Epithelial cell of esophagus (primary cell): ENCODE data around the gene ICAM3.
"Not testable (repeated sequence)": the region's sequence is repeated elsewhere in the genome, so short reads cannot be mapped to it uniquely, and the experiment has no call there.

Experiments used
- DNase-seq: peaks from one replicate; pipeline ENCODE4 v3.0.0; 2010; ENCODE audit warnings: low read depth
- H3K4me3 ChIP-seq: 2 replicates; pipeline ENCODE4 v1.5.1; 2011; ENCODE audit warnings: mild to moderate bottlenecking, low read length, control low read depth
- TF ChIP-seq, protein P1 (sequence below): IDR thresholded peaks from 2 replicates; pipeline ENCODE4 v1.5.1; 2011; ENCODE audit warnings: low read depth, mild to moderate bottlenecking, low read length, control low read depth, inconsistent platforms; ENCODE audit not compliant: insufficient read depth; ENCODE audit errors: missing control alignments

Gene ICAM3

DNA sequence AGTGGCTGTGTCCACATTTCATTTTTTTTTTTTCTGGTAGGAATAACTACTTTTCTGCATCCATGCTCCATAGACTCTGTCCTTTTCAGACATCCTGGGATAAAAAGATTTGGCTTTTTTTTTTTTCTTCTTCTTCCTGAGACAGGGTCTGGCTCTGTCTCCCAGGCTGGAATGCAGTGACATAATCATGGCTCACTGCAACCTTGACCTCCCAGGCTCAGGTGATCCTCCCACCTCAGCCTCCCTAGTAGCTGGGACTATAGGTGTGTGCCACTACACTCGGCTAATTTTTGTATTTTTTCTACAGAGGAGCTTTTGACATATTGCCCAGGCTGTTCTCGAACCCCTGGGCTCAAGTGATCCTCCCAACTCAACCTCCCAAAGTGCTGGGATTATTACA lies 4.1 kb upstream of the ICAM3 start:
- H3K4me3 ChIP-seq: no peak overlapping the region
- TF ChIP-seq, protein P1, sequence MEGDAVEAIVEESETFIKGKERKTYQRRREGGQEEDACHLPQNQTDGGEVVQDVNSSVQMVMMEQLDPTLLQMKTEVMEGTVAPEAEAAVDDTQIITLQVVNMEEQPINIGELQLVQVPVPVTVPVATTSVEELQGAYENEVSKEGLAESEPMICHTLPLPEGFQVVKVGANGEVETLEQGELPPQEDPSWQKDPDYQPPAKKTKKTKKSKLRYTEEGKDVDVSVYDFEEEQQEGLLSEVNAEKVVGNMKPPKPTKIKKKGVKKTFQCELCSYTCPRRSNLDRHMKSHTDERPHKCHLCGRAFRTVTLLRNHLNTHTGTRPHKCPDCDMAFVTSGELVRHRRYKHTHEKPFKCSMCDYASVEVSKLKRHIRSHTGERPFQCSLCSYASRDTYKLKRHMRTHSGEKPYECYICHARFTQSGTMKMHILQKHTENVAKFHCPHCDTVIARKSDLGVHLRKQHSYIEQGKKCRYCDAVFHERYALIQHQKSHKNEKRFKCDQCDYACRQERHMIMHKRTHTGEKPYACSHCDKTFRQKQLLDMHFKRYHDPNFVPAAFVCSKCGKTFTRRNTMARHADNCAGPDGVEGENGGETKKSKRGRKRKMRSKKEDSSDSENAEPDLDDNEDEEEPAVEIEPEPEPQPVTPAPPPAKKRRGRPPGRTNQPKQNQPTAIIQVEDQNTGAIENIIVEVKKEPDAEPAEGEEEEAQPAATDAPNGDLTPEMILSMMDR: no peak
- DNase-seq: peak; percentile 10

DNA sequence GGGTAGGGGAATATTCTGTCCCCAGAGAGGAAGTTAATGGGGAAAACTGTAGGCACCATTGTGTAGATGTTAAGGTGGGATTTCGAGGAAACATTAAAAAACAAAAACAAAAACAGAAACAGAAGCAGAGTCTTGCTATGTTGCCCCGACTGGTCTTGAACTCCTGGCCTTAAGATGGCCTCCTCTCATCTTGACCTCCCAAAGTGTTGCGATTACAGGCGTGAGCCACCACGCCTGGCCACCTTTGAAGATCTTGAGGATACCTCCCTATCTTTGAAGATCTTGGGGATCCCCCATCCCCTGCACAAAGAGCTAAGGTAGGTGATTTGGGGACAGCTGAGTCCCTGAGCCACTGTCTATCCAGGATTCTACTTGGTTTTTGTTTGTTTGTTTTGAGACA lies 553 bp upstream of the ICAM3 start:
- no peak for DNase-seq
- no peak overlapping the region for H3K4me3 ChIP-seq
- TF ChIP-seq, protein P1: no peak

DNA sequence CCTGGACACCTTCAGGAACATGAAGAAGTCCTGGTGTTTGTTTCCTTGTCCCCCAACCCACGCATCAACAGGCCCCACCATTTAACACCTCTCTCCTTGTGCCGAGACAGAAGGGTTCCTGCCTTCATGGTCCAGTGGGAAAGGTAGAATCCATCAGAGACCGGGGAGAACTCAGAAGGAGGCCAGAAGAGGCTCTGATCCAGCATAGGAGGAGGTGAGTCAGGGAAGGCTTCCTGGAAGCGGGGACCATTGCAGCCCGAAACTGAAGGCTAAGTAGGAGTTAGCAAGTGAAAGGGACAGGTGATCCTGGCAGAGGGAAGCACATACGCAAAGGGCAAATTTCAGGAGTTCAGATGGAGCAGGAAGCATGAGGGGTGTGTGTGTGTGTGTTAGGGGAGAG lies 484 bp downstream of the ICAM3 start:
- no peak for DNase-seq
- TF ChIP-seq, protein P1: no peak
- no peak overlapping the region for H3K4me3 ChIP-seq

DNA sequence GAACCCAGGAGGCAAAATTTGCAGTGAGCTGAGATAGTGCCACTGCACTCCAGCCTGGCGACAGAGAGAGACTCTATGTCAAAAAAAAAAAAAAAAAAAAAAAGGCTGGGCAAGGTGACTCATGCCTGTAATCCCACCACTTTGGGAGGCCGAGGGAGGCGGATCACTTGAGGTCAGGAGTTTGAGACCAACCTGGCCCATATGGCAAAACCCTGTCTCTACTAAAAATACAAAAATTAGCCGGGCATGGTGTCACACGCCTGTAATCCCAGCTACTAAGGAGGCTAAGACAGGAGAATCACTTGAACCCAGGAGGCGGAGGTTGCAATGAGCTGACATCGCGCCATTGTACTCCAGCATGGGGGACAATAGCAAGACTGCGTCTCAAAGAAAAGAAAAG lies 2.7 kb downstream of the ICAM3 start:
- H3K4me3 ChIP-seq, DNase-seq: not testable (repeated sequence)

DNA sequence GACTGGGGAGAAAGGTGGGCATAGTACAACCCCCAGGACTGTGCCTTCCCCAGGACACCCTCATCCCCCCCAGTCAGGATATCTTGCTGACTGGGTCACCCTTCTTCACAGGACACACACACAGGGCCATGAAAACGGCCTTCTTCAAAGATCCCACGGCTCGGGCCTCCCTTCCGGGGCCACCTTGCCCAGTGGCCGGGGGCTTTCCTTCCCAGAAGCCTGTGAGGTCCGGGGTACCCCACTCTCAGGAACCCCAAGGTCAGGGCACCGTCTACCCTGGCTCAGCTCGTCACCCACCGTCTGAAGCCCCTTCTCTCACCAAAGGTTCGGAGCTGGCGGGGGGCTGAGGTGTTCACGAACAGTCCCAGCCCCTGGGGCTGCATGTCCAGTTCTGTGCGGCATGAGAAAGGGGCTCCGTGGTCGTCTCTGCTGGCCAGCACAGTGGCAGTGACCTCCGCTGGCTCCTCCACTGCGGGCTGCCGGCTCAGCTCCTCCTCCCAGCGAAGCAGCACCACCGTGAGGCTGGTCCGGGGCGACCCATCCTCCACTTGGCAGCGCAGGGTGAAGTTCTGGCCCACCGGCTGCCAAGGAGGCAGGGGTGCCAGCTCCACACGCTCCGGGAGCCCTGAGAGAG lies 4.0 kb downstream of the ICAM3 start:
- TF ChIP-seq, protein P1: no peak
- no peak for DNase-seq
- no peak overlapping the region for H3K4me3 ChIP-seq

DNA sequence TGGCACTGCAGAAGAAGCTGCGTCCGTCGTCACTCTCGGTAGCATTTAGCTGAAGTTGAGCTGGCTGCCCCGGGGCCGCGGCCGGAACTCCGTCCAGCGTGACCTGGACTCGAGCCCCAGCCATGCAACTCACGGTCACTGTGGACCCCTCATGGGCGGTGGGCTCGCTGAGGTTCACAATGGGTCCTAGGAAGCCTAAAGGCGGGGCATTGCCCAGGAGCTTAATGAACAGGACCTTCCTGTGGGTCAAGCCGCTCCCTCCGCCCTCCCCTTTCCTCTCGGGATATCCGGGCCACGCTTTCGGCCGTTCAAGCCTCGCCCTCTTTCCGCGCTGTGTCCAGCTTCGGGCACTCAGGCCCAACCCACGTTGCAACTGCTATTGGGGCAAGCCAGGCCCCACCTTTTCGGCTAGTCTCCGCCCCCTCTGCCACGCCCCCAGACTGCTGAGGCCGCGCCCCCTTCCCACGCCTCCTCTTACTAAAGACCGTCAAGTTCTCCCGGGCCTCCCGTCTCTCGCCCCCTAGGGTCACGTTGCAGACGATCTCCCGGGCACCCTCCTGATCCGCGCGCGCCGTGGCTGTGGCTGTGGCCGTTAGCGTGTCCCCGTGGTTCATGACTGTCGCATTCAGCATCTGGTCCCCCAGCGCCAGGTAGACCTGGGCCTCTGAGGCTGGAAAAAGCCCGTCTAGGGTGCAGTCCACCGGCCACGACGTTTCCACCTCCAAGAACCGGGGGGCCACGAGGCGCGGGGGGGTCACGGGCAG lies 4.7 kb downstream of the ICAM3 start:
- peak; percentile 95 for DNase-seq
- H3K4me3 ChIP-seq: peak overlapping the region; percentile 61
- TF ChIP-seq, protein P1: no peak

DNA sequence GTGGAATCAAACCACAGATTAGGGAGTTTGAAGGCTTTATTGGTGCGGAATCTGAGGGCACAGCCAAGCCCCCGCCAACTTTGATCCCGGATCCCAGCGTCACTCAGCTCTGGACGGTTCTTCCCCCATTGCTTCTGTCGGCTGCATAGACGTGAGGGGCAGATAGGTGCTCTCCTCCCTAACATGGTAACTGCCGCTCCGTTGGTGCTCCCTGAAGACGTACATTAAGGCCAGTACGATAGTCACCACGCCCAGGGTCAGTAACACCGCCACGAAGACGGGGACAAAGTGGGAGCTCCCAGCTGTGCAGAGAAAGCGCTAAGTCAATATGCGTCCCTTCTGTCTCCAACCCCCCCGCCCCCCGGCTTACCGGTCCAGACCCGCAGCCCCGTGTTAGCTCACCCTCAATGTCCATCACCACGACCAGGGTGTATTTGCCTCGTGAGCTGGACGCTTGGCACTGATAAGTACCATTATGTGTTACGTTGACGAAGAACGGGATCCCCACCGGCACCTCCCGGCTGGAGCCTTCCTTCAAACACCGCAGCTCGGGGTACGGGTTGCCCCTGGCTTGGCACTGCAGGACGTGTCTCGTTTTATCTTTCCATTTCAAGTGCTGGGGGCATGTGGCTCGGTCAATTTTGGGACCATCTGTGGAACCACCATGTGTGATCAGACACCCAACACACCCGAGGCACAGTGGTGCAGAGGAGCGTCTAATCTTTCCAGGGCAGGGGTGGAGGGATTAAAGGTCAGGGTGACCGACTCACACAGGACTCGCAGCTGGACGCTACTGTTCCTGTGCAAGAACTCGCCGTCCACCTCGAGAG lies 5.5 kb downstream of the ICAM3 start:
- TF ChIP-seq, protein P1: no peak
- no peak for DNase-seq
- H3K4me3 ChIP-seq: peak overlapping the region; percentile 61
